Activated naive CD8-positive, alpha-beta T cell treated with anti-CD3 and anti-CD28 coated beads, Interleukin-2, amount 50 U/mL, for 24 hours (primary cell): Measurements from ENCODE around the gene ZFAND5.

Experiments used
- ATAC-seq: fragments of 150-1000 bp; cut with Tn5 transposase; one replicate; pipeline ENCODE4 v1.10.0; 2021
- DNase-seq: peaks from one replicate; pipeline ENCODE4 v3.0.0; 2021
- H3K27ac Mint-ChIP-seq: one replicate; pipeline ENCODE4 v1.8.0; 2021; ENCODE audit warnings: mild to moderate bottlenecking, mixed read lengths
- H3K27me3 Mint-ChIP-seq: one replicate; pipeline ENCODE4 v1.8.0; 2021; ENCODE audit warnings: mixed read lengths
- H3K36me3 Mint-ChIP-seq: one replicate; pipeline ENCODE4 v1.8.0; 2021; ENCODE audit warnings: low read depth, mixed read lengths
- H3K4me1 Mint-ChIP-seq: one replicate; pipeline ENCODE4 v1.8.0; 2021; ENCODE audit warnings: mixed read lengths
- H3K4me3 Mint-ChIP-seq: one replicate; pipeline ENCODE4 v1.8.0; 2021; ENCODE audit warnings: mild to moderate bottlenecking, moderate library complexity, mixed read lengths
- H3K9me3 Mint-ChIP-seq: one replicate; pipeline ENCODE4 v1.8.0; 2021; ENCODE audit warnings: mixed read lengths

Gene ZFAND5

DNA sequence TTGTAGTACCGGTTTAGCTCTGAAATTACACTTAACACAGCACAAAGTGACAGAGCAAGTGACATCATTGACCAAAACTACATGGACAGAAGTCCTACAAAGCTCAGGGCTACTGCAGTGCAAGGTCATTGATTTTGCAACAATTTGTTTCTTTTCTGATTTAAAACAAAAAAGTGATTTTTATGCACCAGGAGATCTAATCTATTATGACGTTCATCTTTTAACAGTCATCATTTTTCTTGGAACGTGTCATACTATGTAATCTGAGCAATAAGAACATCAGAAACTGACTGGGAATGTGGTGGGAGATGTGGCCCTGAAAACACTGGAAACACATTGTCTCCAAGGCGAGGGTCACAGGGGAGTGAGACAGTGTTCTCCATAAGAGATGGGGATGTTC is 17.4 kb upstream of the ZFAND5 start:
- no peaks in the 10 kb centered on the region for H3K9me3 Mint-ChIP-seq
- H3K4me1 Mint-ChIP-seq: no peaks in the 10 kb centered on the region
- H3K27me3 Mint-ChIP-seq: peaks cover 1% of the 10 kb centered on the region
- DNase-seq (no peak), ATAC-seq (no peak)
- H3K36me3 Mint-ChIP-seq: no peaks in the 10 kb centered on the region
- H3K4me3 Mint-ChIP-seq: no peak overlapping the region
- H3K27ac Mint-ChIP-seq: no peak overlapping the region

GRCh38 chr9:72377041-72377440 is 12.0 kb upstream of the ZFAND5 start:
- no peaks in the 10 kb centered on the region for H3K9me3 Mint-ChIP-seq
- H3K4me1 Mint-ChIP-seq: no peaks in the 10 kb centered on the region
- DNase-seq (no peak), ATAC-seq (no peak)
- no peak overlapping the region for H3K4me3 Mint-ChIP-seq
- H3K27me3 Mint-ChIP-seq: peaks cover 1% of the 10 kb centered on the region
- H3K27ac Mint-ChIP-seq: no peak overlapping the region
- H3K36me3 Mint-ChIP-seq: no peaks in the 10 kb centered on the region

- Mint-ChIP-seq H3K4me3 (no peak overlapping the region), H3K27ac (no peak overlapping the region), H3K36me3 (no peaks in the 10 kb centered on the region), H3K27me3 (no peaks in the 10 kb centered on the region), H3K4me1 (no peaks in the 10 kb centered on the region), H3K9me3 (no peaks in the 10 kb centered on the region)
- DNase-seq: no peak
- ATAC-seq: no peak
These were observed 6.1 kb upstream of the ZFAND5 start for GRCh38 chr9:72371151-72371550.

GRCh38 chr9:72365525-72366256 is 683 bp upstream of the ZFAND5 start:
- Mint-ChIP-seq H3K9me3 (no peaks in the 10 kb centered on the region), H3K36me3 (peaks cover 21% of the 10 kb centered on the region), H3K27me3 (no peaks in the 10 kb centered on the region), H3K27ac (peak overlapping the region; percentile 98), H3K4me3 (peak overlapping the region; percentile 85), H3K4me1 (peaks cover 31% of the 10 kb centered on the region)
- peak; percentile 38 for ATAC-seq
- DNase-seq: peak; percentile 63

DNA sequence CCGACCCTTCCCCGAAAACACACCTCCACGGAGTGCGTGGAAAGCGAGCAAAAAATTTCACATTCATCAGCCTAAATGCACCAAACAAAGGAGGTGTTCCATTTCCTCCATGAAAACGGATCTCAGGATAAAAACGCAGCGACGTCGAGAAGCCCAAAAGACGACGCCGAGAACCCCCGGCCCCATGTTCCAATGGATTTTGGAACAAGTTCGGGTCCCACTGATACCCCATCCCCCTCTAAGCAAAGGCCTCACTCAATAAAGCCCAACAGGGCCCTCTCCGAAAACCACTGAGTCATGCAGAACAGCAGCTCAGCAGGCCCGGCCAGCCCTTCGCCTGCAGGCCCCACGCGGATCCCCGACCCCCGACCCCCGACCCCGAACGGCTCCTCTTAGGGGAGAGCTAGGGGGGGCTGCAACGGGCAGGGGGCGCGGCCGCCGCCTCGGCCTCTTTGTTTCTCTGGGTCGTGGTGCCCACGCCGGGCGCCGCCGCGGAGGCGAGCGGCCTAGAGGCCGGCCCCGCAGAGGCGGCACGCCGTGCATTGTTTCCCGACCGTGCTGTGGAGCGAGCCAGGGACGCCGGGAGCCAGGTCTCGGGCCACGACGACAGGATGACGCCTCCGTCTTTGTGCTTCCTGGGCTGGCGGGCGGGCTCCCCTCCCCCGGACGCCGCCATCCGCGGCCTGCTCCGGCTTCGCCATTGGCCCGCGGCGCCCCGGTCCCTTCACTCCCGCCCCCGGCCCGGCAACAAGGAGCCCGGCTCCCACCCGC is 915 bp downstream of the ZFAND5 start:
- H3K27me3 Mint-ChIP-seq: no peaks in the 10 kb centered on the region
- H3K4me3 Mint-ChIP-seq: peak overlapping the region; percentile 85
- H3K27ac Mint-ChIP-seq: peak overlapping the region; percentile 89
- ATAC-seq (peak; percentile 53), DNase-seq (peak; percentile 72)
- peaks cover 37% of the 10 kb centered on the region for H3K36me3 Mint-ChIP-seq
- H3K4me1 Mint-ChIP-seq: peaks cover 47% of the 10 kb centered on the region
- no peaks in the 10 kb centered on the region for H3K9me3 Mint-ChIP-seq

DNA sequence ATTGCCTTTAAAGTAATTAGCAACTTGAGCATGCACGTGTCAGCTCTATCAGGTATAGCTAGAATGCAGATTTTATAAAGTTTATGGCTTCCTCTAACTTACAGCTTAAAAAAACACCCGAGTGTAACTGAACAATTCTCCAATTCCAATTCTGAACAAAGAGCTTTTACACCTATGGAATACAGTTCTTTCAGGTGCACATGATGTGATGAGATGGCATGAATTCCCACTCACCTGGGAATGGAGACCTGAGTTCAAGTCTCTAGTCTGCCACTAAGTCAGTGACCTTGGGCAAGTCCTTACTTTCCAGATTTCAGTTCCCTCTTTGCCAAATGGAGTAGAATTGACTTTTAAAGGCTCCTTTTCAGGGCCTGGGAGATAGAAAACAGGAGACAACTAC is 1.8 kb downstream of the ZFAND5 start:
- peaks cover 56% of the 10 kb centered on the region for H3K4me1 Mint-ChIP-seq
- DNase-seq: no peak
- ATAC-seq: no peak
- peak overlapping the region; percentile 85 for H3K4me3 Mint-ChIP-seq
- peaks cover 44% of the 10 kb centered on the region for H3K36me3 Mint-ChIP-seq
- no peaks in the 10 kb centered on the region for H3K27me3 Mint-ChIP-seq
- peak overlapping the region; percentile 89 for H3K27ac Mint-ChIP-seq
- H3K9me3 Mint-ChIP-seq: no peaks in the 10 kb centered on the region

GRCh38 chr9:72362680-72363139 is 2.3 kb downstream of the ZFAND5 start:
- peaks cover 60% of the 10 kb centered on the region for H3K4me1 Mint-ChIP-seq
- DNase-seq (peak; percentile 42), ATAC-seq (peak; percentile 49)
- no peaks in the 10 kb centered on the region for H3K9me3 Mint-ChIP-seq
- H3K27ac Mint-ChIP-seq: peak overlapping the region; percentile 89
- H3K4me3 Mint-ChIP-seq: peak overlapping the region; percentile 85
- H3K36me3 Mint-ChIP-seq: peaks cover 46% of the 10 kb centered on the region
- H3K27me3 Mint-ChIP-seq: no peaks in the 10 kb centered on the region

DNA sequence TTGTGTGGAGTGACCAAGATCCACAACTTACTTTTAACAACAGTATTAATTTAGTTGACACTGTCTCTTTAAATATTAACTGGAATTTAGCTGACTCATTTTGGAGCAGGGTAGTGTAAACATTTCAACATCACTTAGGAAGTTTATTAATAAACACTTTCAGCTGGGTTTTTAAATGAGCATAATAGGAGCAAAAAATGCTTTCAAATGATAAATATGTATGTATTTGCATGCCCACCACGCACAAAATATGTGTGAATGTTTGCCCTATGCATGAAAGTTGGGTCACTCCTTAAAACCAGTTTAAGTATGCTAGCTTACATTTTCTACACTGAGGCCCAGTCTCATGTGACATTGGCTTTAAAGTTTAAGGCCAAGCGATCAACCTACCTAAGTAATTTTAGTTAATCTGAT is 2.9 kb downstream of the ZFAND5 start:
- H3K4me3 Mint-ChIP-seq: peak overlapping the region; percentile 85
- H3K36me3 Mint-ChIP-seq: peaks cover 52% of the 10 kb centered on the region
- peak overlapping the region; percentile 89 for H3K27ac Mint-ChIP-seq
- H3K27me3 Mint-ChIP-seq: no peaks in the 10 kb centered on the region
- no peak for ATAC-seq
- no peak for DNase-seq
- peaks cover 66% of the 10 kb centered on the region for H3K4me1 Mint-ChIP-seq
- no peaks in the 10 kb centered on the region for H3K9me3 Mint-ChIP-seq

GRCh38 chr9:72361217-72361616 is 3.8 kb downstream of the ZFAND5 start:
- H3K4me1 Mint-ChIP-seq: peaks cover 75% of the 10 kb centered on the region
- no peaks in the 10 kb centered on the region for H3K27me3 Mint-ChIP-seq
- no peak for DNase-seq
- no peak for ATAC-seq
- peak overlapping the region; percentile 38 for H3K4me3 Mint-ChIP-seq
- H3K27ac Mint-ChIP-seq: peak overlapping the region; percentile 49
- peaks cover 61% of the 10 kb centered on the region for H3K36me3 Mint-ChIP-seq
- H3K9me3 Mint-ChIP-seq: no peaks in the 10 kb centered on the region

- Mint-ChIP-seq H3K4me3 (no peak overlapping the region), H3K36me3 (peaks cover 70% of the 10 kb centered on the region), H3K27me3 (no peaks in the 10 kb centered on the region), H3K27ac (peak overlapping the region; percentile 62), H3K9me3 (no peaks in the 10 kb centered on the region), H3K4me1 (peaks cover 72% of the 10 kb centered on the region)
- no peak for ATAC-seq
- DNase-seq: no peak
These were observed 4.7 kb downstream of the ZFAND5 start for GRCh38 chr9:72360324-72360723.

- Mint-ChIP-seq H3K9me3 (no peaks in the 10 kb centered on the region), H3K27me3 (no peaks in the 10 kb centered on the region), H3K27ac (peak overlapping the region; percentile 72), H3K4me1 (peaks cover 57% of the 10 kb centered on the region), H3K4me3 (no peak overlapping the region), H3K36me3 (peaks cover 78% of the 10 kb centered on the region)
- no peak for ATAC-seq
- no peak for DNase-seq
These were observed 8.9 kb downstream of the ZFAND5 start for GRCh38 chr9:72356041-72356582.

- Mint-ChIP-seq H3K4me3 (no peak overlapping the region), H3K27ac (peak overlapping the region; percentile 72), H3K4me1 (peaks cover 49% of the 10 kb centered on the region), H3K27me3 (no peaks in the 10 kb centered on the region), H3K9me3 (no peaks in the 10 kb centered on the region), H3K36me3 (peaks cover 71% of the 10 kb centered on the region)
- DNase-seq (no peak), ATAC-seq (no peak)
These were observed 9.9 kb downstream of the ZFAND5 start for GRCh38 chr9:72355153-72355552.

GRCh38 chr9:72354704-72355103 is 10.3 kb downstream of the ZFAND5 start:
- no peak for DNase-seq
- no peaks in the 10 kb centered on the region for H3K27me3 Mint-ChIP-seq
- no peak overlapping the region for H3K27ac Mint-ChIP-seq
- ATAC-seq: no peak
- peaks cover 49% of the 10 kb centered on the region for H3K4me1 Mint-ChIP-seq
- H3K9me3 Mint-ChIP-seq: no peaks in the 10 kb centered on the region
- peaks cover 66% of the 10 kb centered on the region for H3K36me3 Mint-ChIP-seq
- no peak overlapping the region for H3K4me3 Mint-ChIP-seq

DNA sequence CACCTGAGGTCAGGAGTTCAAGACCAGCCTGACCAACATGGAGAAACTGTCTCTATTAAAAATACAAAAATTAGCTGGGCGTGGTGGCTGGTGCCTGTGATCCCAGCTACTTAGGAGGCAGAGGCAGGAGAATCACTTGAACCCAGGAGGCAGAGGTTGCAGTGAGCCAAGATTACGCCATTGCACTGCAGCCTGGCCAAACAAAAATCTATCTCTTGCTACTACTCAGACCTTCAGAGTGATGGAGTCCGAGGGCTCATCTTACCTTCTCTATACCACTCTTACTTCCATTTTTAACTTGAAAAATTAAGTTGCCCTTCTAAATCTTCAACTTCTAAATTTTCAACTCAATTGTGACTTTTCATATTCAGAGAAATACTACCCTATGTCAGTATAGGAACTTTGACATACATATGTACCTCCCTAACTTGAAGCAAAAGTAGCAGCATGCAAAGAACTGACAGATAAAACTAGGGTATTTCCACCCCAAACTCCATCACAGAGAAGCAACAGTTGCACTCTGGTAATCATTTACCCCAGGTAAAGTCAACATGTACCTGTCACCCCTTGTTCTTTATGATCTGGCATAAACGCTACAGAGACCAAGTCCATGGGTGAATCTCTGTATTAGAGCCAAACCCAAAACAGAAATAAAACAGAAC is 11.4 kb downstream of the ZFAND5 start:
- Mint-ChIP-seq H3K27ac (no peak overlapping the region), H3K4me3 (no peak overlapping the region), H3K27me3 (no peaks in the 10 kb centered on the region), H3K36me3 (peaks cover 55% of the 10 kb centered on the region), H3K4me1 (peaks cover 45% of the 10 kb centered on the region), H3K9me3 (no peaks in the 10 kb centered on the region)
- ATAC-seq (no peak), DNase-seq (no peak)
